MV-4-11 (cell line): ENCODE results near the gene ULK1.

ENCODE experiments used
- DNase-seq: peaks from one replicate; lab custom pipeline; 2025; lab: John Stamatoyannopoulos, UW

Gene ULK1

DNA sequence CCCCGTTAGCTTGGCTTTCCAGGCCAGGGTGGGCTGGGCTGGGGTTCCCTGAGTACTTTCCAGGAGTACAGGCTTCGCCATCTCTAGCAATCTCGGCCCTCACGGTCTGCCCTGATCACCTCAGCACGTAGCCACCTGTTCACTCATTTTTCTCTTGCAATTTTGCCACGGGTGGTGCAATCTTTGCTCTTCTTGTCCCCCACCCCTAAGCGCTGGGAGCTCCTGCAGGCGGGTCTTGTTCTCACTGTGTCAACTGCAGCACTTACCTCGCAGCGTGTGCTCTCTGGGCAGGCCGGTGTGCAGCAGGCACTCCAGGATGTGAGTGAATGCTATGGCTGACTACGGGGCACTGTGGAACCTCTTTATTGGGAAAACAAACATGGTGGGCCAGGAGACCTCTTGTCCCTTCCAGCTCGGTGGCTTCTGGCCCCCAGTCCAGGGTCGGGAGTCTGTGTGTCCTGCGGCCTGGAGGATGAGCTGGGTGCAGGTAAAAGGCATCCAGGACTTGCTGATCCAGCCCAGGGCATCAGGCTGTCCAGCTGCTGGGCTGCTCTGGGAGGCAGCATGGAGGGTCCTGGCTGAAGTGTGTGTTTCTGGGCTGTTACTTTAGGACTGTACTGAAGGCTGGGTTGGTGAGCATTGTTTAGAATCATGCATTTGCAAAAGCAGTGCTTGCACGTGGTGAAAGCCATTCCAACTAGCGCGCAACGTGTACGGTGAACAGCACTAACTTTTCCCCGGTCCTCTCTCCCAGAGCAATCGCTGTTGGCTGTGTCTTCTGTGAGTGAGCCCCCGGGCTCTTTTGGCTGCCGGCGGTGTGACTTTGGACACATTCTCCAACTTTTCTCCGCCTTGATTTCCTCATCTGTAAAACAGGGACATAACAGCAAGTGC, 1.5 kb upstream of the ULK1 start:
- DNase-seq = no peak

GRCh38 chr12:131893605-131894312, 663 bp upstream of the ULK1 start:
- DNase-seq = no peak

- DNase-seq = no peak
Observed at GRCh38 chr12:131894981-131895639, 688 bp downstream of the ULK1 start.

DNA sequence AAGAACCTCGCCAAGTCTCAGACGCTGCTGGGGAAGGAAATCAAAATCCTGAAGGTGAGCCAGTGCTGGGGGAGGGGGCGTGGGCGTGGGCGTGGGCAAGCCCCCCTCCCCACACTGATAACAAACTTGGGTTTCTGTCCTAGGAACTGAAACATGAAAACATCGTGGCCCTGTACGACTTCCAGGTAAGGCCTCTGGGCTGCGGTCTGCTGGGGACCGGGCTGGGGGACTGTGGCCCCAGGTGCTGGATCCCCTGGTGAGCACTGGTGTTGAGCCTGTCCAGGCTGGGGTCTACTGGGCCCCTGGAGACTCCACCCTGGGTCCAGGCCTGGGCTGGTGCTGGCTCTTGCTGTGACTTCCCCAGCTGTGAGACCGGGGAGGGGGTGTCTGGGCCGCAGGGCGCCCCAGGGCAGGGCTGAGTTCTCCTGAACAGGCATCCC, 1.2 kb downstream of the ULK1 start:
- no peak for DNase-seq

GRCh38 chr12:131896080-131896810, 1.8 kb downstream of the ULK1 start:
- peak; percentile 20 for DNase-seq

- DNase-seq = no peak
Observed at GRCh38 chr12:131896811-131897270, 2.4 kb downstream of the ULK1 start.

GRCh38 chr12:131897276-131897675, 2.9 kb downstream of the ULK1 start:
- no peak for DNase-seq

- DNase-seq = no peak
Observed at GRCh38 chr12:131897875-131898274, 3.5 kb downstream of the ULK1 start.

DNA sequence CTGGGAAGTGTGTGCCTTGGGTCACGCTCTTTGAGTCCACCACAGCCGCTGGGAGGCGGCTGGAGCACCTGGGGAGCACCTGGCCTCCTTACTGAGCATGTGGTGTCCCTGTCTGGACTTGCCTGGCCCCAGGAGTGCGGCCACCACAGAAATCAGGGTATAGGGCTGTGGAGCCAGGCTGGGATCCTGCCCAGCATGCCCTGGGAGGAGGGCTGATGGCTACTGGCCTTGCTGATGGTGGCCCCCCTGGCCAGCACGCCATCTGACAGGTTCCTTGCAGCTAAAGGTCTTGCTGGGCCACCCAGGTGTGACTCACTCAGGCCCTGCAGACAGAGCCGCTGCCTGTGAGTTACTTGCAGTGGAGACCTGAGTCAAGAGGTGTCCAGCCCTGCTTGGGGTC, 6.0 kb downstream of the ULK1 start:
- no peak for DNase-seq

DNA sequence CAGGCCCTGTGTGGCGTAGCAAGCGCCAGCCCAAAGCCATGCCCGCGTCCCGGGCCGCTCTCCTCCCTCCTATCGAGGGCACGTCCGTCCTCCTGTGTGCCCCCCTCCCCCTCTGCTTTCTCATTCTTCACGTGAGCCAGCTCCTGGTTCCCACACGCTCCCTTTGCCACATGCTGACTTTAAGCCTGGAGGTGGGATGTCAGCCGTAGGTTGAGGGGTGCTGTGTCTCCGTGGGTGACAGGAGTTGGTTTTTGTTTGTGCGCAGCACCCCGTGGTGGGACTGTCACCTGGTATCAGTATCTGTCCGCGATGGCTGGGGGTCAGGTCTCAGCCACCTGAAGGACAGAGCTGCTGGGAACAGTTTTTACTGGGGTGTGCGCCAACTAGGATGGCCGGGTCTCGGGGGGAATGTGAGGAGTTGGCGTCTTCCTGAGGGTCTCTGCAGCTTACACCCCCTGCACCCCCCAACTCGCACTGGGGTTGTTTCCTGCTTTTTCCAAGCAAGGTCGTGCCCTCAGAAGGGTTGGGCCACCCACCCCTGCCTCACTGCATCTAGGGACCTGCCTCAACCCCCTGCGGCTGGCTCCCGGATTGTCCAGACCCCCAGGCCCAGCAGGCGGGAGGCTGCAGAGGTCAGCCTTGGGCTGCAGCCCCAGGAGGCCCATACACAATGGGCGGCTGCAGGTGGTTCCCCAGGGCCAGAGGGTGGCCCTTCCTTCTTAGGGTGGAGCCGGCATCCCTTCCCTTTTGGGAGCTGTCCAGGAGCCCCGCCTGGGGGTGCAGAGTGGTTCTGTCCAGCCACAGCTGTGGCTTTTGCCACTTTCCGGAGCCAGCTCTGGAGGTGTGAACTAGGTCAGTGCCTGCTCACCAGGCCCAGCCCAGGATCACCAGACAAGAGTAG, 7.3 kb downstream of the ULK1 start:
- no peak for DNase-seq

DNA sequence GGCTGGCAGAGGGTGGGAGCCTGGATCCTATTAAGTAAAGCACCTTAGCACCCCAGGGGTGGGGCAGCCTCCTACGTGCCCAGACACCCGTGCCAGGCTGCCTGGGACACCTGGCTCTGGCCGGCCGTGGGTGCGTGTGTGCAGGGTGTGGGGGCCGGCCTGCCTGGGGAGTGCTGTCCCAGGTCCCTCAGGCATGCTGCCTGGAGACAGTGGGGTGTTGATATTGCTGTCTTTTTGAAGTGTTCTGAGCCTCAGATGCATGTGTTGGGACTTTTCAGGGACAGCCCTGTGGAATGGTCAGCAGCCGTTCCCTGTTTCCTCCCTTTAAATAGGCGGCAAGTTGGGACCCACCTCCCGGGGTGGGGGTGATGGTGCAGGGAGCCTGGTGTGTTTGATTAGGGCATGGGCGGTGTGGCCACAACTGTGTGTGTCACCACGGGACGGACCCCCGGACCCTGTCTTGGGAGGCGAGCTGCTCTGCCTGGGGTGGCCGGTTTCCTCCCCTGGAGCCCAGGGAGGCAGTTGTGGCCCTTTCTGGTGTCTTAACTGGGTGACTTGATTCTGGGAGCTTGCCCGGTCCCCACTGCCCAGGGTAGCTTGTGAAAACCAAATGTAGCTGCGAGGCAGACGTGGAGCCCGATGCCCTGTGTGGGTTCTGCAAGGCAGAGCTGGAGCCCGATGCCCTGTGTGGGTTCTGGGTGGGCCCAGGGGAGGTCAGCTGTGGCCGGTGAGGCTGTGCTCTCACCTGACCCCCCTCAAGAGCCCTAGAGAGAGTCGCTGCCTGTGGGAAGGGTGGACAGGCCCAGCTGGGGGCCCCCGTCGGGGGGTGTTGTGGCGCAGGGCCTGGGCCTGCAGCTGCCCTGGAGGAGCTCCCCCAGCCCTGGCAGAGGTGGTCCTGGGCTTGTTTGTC, 8.2 kb downstream of the ULK1 start:
- DNase-seq = no peak

DNA sequence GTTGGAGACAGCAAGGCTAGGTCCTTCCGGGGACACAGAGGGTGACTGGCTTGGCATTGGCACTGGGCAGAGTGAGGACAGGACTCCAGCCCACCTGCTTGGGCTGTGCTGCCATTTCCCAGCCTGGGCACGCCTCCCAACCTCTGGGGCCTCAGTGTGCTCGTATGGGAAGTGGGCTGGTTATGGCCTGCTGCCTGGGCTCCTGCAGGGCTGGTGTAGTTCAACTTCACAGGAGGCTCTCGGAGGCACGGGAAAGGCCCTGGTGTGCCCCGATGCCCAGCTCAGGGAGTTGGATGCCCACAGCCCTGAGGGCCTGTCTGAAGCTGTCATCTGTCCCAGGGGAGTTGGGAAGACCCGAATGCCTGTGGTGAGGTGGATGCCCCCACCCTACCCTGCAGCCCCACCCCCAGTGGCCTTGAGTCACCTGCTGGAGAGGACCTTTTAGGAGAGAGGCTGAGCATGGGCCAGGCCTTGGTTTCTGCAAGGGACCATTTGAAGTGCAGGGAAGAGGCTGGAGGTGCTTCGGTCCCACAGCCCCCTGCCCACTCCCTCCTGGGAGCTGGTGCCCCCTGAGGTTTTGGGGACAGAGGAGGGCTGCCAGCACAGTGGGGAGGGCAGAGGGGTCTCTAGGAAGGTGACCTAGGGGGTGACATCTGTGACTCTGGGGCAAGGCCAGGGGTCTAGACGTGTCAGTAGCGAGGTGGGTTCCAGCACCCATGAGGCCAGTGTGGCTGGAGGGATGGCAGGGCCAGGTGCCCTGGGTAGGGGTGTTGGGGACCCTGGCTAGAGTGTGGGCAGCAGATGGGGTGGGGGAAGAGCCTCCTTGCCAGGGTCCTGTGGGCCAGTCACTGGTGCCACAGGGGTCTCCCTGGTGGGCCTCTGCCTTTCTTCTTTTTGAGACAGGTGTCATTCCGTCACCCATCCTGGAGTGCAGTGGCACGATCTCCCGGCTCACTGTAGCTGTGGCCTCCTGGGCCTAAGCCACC, 9.1 kb downstream of the ULK1 start:
- DNase-seq = no peak

GRCh38 chr12:131904346-131904745, 9.9 kb downstream of the ULK1 start:
- DNase-seq = no peak

GRCh38 chr12:131905081-131905629, 10.7 kb downstream of the ULK1 start:
- DNase-seq = no peak

DNA sequence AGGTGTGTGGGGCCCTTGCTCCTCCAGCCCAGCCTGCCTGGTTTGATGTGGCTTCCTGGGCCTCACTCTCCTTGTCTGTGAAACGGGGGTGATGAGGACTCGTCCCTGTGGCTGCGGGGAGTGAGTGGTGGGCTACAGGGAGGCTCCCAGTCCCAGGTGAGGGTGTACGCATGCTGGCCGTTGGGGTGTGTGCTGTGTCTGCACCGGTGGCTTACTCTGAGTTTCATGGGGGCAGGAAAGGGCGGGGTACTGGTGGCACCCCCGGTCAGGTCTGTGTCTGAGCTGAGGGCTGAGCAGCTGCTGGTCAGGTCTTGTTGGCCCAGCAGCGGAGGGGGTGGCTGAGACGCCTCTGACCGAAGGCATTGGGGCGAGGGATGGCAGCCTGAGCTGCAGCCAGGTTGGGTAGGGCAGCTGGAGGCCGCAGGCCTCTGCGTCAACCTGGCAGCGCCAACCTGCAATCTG, 11.2 kb downstream of the ULK1 start:
- DNase-seq = no peak

- no peak for DNase-seq
Observed at GRCh38 chr12:131907379-131908091, 13.1 kb downstream of the ULK1 start.
